ENCODE data around the gene TP53TG3D. TPM values are rescaled to one million over a fixed set of nuclear protein-coding genes. Genes with fewer than 3 reads are reported as not detected.

Gene TP53TG3D, protein sequence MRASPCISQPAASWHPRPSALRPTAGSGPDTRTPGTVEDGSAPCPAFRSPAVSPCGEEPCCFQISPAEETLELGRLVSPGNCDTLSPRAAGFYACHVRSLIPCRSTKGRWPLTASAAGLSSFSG
- total RNA-seq (2022; extraction: Qiagen RNA extraction; ENCODE audit: low read depth), result 0.54 to 1.9 TPM (median 1.2 TPM) in 5 replicates

DNA sequence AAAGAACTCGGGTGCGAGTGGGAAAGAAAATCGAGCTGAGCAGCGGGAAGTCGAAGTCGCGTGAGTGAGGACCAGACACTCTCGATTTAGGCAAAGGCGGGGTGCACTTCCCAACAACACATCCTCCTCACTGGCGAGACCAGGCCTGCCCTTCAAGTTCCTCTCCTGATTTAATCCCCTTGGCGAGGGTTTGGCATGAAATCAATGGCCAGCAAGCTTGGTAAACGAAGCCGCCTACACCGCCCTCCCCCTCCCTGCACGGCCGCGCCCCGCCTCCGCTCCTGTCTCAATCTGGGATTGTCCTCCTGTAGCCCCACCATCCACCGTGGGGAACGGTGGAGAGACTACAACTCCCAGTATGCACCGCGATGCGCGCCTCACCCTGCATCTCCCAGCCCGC, at the start of gene TP53TG3D:
Gene TP53TG3D (plus strand): TSS at position 301 of the 400 bp plus-strand sequence. CDS start 68 bp downstream, at position 369.

